ENCODE results near the gene KCND3.

KCND3 gene

GRCh38 chr1:111758373-111758772, 231.1 kb downstream of the KCND3 start:
- H3K4me3 ChIP-seq (ENCODE audit: low read depth in 1 of 2, low read length in 2 of 2), result no peak overlapping the region
- peaks cover 17% of the 10 kb centered on the region for H3K4me1 ChIP-seq (ENCODE audit: insufficient read depth, low read length)
- no peaks in the 10 kb centered on the region for H3K27me3 ChIP-seq (ENCODE audit: control insufficient read depth in 1 of 2, insufficient read depth in 2 of 2, low read length in 2 of 2)
- no peak overlapping the region for H3K9ac ChIP-seq (ENCODE audit: low read length)
- peaks cover 28% of the 10 kb centered on the region for H3K36me3 ChIP-seq (ENCODE audit: insufficient read depth, low read length)
- no peaks in the 10 kb centered on the region for H3K9me3 ChIP-seq (ENCODE audit: low read length)
- no peak overlapping the region for H3K27ac ChIP-seq (ENCODE audit: low read depth, low read length)

DNA sequence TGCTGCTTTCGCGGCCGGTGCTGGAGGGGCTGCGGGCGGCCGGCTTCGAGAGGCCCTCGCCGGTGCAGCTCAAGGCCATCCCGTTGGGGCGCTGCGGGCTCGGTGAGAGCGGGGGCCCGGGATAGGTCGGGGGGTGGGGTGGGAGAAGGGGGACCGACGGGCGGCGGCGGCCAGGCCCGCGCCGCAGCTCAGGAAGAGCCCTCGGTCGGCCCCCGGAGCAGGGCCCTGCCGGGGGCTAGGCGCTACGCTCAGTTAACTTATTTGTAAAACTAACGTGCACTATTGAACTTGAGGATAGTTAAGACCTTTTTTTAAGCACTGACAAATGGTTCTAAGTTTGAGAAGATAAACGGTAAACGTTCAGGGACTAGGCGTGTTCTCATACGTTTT, 233.3 kb downstream of the KCND3 start:
- Histone ChIP-seq H3K4me1 (ENCODE audit: insufficient read depth, low read length) (peaks cover 17% of the 10 kb centered on the region), H3K36me3 (ENCODE audit: insufficient read depth, low read length) (peaks cover 11% of the 10 kb centered on the region), H3K4me3 (ENCODE audit: low read depth in 1 of 2, low read length in 2 of 2) (peak overlapping the region; percentile 85 to 98), H3K9ac (ENCODE audit: low read length) (peak overlapping the region; percentile 86), H3K9me3 (ENCODE audit: low read length) (no peaks in the 10 kb centered on the region), H3K27me3 (ENCODE audit: control insufficient read depth in 1 of 2, insufficient read depth in 2 of 2, low read length in 2 of 2) (no peaks in the 10 kb centered on the region), H3K27ac (ENCODE audit: low read depth, low read length) (peak overlapping the region; percentile 90)

DNA sequence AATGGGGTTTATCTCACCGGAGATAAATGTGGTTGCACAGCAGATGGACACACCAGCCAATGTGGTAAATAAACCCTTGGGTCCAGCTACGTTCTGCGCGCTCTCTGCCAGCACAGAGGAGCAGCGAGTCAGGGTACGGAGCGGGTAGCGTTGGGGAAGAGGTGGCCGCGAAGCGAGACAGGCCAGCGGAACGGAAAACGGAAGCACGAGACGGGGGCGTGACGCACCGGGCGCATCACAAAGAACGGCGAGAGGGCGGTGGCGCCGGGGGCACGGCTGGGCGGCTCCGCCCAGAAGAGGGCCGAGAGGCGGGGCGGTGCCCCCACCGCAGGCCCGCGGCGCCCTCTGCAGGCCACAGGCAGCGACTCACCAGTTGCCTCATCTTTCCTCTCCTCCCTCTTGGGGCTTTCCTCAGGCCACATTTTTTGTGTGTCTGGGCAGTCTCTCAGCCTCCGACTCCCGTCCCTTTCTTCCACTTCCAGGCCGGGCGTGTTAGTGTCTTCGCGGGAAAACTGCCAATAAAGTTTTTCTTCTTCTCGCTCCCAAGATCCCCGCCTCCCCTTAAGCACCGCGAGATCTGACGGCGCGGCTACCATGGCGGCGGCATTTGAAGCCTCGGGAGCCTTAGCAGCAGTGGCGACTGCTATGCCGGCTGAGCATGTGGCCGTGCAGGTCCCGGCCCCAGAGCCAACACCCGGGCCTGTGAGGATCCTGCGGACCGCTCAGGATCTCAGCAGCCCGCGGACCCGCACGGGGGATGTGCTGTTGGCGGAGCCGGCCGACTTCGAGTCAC, 233.9 kb downstream of the KCND3 start, which contains the start of gene DDX20:
DDX20 (plus strand) TSS at position 571 of the 793 bp plus-strand sequence; CDS start at position 595, 24 bp downstream.
- Histone ChIP-seq H3K27ac (ENCODE audit: low read depth, low read length) (peak within 1 kb of the TSS; percentile 90), H3K27me3 (ENCODE audit: control insufficient read depth in 1 of 2, insufficient read depth in 2 of 2, low read length in 2 of 2) (no peaks in the 10 kb centered on the region), H3K9me3 (ENCODE audit: low read length) (no peaks in the 10 kb centered on the region), H3K9ac (ENCODE audit: low read length) (peak within 1 kb of the TSS; percentile 98), H3K4me1 (ENCODE audit: insufficient read depth, low read length) (peaks cover 21% of the 10 kb centered on the region), H3K4me3 (ENCODE audit: low read depth in 1 of 2, low read length in 2 of 2) (peak within 1 kb of the TSS; percentile 85 to 98), H3K36me3 (ENCODE audit: insufficient read depth, low read length) (peaks cover 5% of the 10 kb centered on the region)

DNA sequence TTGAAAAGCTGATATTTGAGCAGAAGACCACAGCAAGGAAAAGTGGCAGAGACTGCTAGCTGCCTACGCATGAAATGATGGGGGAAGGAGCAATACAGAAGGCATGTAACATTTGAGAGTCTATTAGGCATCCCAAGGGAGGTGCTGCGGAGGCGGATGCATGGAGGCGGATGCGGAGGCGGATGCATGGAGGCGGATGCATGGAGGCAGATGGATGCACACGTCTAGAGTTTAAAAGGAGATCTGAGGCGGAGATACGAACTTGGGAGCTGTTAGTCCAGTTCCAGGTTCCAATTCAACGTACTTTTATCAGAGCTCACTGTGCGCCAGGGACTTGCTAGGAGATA, 234.5 kb downstream of the KCND3 start:
- Histone ChIP-seq H3K9me3 (ENCODE audit: low read length) (no peaks in the 10 kb centered on the region), H3K27ac (ENCODE audit: low read depth, low read length) (peak overlapping the region; percentile 90), H3K9ac (ENCODE audit: low read length) (peak overlapping the region; percentile 98), H3K27me3 (ENCODE audit: control insufficient read depth in 1 of 2, insufficient read depth in 2 of 2, low read length in 2 of 2) (no peaks in the 10 kb centered on the region), H3K4me3 (ENCODE audit: low read depth in 1 of 2, low read length in 2 of 2) (peak overlapping the region; percentile 85 to 98), H3K36me3 (ENCODE audit: insufficient read depth, low read length) (peaks cover 3% of the 10 kb centered on the region), H3K4me1 (ENCODE audit: insufficient read depth, low read length) (peaks cover 24% of the 10 kb centered on the region)

- H3K27me3 ChIP-seq (ENCODE audit: control insufficient read depth in 1 of 2, insufficient read depth in 2 of 2, low read length in 2 of 2), result no peaks in the 10 kb centered on the region
- H3K36me3 ChIP-seq (ENCODE audit: insufficient read depth, low read length), result no peaks in the 10 kb centered on the region
- H3K27ac ChIP-seq (ENCODE audit: low read depth, low read length), result no peak overlapping the region
- H3K9me3 ChIP-seq (ENCODE audit: low read length), result no peaks in the 10 kb centered on the region
- H3K4me3 ChIP-seq (ENCODE audit: low read depth in 1 of 2, low read length in 2 of 2), result no peak overlapping the region
- peaks cover 22% of the 10 kb centered on the region for H3K4me1 ChIP-seq (ENCODE audit: insufficient read depth, low read length)
- H3K9ac ChIP-seq (ENCODE audit: low read length), result no peak overlapping the region
Observed at GRCh38 chr1:111751906-111752575, 237.4 kb downstream of the KCND3 start.

- Histone ChIP-seq H3K9ac (ENCODE audit: low read length) (no peak overlapping the region), H3K4me1 (ENCODE audit: insufficient read depth, low read length) (peaks cover 21% of the 10 kb centered on the region), H3K4me3 (ENCODE audit: low read depth in 1 of 2, low read length in 2 of 2) (no peak overlapping the region), H3K36me3 (ENCODE audit: insufficient read depth, low read length) (no peaks in the 10 kb centered on the region), H3K27me3 (ENCODE audit: control insufficient read depth in 1 of 2, insufficient read depth in 2 of 2, low read length in 2 of 2) (no peaks in the 10 kb centered on the region), H3K9me3 (ENCODE audit: low read length) (no peaks in the 10 kb centered on the region), H3K27ac (ENCODE audit: low read depth, low read length) (no peak overlapping the region)
Observed at GRCh38 chr1:111750856-111751255, 238.6 kb downstream of the KCND3 start.

DNA sequence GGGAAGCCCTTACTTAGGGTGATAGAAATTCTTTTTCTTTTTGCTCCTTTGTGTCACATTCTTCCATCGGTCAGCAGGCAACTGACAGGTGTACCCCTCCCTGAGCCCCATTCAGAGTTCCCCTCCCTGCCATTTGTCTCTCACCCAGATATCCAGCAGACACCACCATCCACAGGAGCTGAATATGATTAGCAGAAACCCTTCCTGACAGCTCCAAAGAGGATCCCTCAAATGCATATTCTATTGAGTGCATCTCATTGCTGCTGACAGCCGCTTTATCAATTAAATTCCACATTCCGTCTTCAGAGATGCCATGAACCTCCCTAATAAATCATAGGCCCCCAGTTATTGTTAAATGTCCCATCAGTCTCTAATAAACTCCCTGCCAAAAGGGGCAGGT, 239.8 kb downstream of the KCND3 start:
- H3K27ac ChIP-seq (ENCODE audit: low read depth, low read length), result no peak overlapping the region
- H3K9ac ChIP-seq (ENCODE audit: low read length), result no peak overlapping the region
- H3K4me3 ChIP-seq (ENCODE audit: low read depth in 1 of 2, low read length in 2 of 2), result no peak overlapping the region
- peaks cover 23% of the 10 kb centered on the region for H3K4me1 ChIP-seq (ENCODE audit: insufficient read depth, low read length)
- no peaks in the 10 kb centered on the region for H3K27me3 ChIP-seq (ENCODE audit: control insufficient read depth in 1 of 2, insufficient read depth in 2 of 2, low read length in 2 of 2)
- no peaks in the 10 kb centered on the region for H3K36me3 ChIP-seq (ENCODE audit: insufficient read depth, low read length)
- no peaks in the 10 kb centered on the region for H3K9me3 ChIP-seq (ENCODE audit: low read length)

DNA sequence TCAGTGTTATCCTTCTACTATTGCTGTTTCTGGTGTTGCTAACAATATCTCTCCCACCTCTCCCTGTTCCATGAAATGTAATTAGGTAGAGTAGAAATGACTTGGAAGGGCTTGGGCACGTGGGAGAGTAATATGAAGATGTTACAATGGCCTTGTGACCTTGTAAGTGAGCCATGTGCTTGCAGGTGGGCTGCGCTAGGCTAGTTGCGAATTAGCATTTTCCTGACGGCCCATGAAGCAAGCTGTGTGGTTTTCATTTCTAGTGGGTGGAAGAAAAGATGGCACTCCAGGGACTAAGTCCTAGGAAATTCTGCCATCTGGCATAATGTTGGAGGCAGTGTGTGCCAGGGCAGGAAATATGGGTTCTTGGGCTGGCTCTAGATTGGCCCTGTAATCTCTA, 241.5 kb downstream of the KCND3 start:
- H3K9ac ChIP-seq (ENCODE audit: low read length), result no peak overlapping the region
- H3K36me3 ChIP-seq (ENCODE audit: insufficient read depth, low read length), result no peaks in the 10 kb centered on the region
- no peaks in the 10 kb centered on the region for H3K9me3 ChIP-seq (ENCODE audit: low read length)
- H3K4me1 ChIP-seq (ENCODE audit: insufficient read depth, low read length), result peaks cover 20% of the 10 kb centered on the region
- no peak overlapping the region for H3K4me3 ChIP-seq (ENCODE audit: low read depth in 1 of 2, low read length in 2 of 2)
- H3K27ac ChIP-seq (ENCODE audit: low read depth, low read length), result no peak overlapping the region
- H3K27me3 ChIP-seq (ENCODE audit: control insufficient read depth in 1 of 2, insufficient read depth in 2 of 2, low read length in 2 of 2), result no peaks in the 10 kb centered on the region

DNA sequence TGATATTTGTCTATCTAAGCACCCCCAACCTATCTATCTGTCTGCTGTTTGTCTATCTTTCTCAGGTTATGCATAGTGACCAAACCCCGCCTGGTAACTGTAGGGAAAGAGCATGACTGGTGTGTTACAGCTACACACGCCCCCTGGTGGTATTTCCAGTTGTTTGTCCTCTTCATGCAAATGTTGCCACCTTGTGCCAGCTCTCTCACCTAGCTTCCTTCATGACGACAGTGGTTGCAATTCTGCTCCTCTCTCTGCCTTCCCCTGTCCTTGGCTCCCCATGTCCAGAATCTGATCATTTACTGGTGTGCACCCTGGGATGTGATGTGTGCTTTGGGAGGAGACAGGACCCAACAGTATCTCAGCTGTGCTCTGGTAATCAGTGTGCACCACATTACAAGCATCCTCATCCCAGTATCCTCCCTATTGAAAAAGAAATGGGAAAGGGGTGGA, 242.2 kb downstream of the KCND3 start:
- no peak overlapping the region for H3K4me3 ChIP-seq (ENCODE audit: low read depth in 1 of 2, low read length in 2 of 2)
- peaks cover 20% of the 10 kb centered on the region for H3K4me1 ChIP-seq (ENCODE audit: insufficient read depth, low read length)
- no peaks in the 10 kb centered on the region for H3K27me3 ChIP-seq (ENCODE audit: control insufficient read depth in 1 of 2, insufficient read depth in 2 of 2, low read length in 2 of 2)
- no peaks in the 10 kb centered on the region for H3K9me3 ChIP-seq (ENCODE audit: low read length)
- H3K36me3 ChIP-seq (ENCODE audit: insufficient read depth, low read length), result no peaks in the 10 kb centered on the region
- H3K9ac ChIP-seq (ENCODE audit: low read length), result no peak overlapping the region
- no peak overlapping the region for H3K27ac ChIP-seq (ENCODE audit: low read depth, low read length)

- Histone ChIP-seq H3K27me3 (ENCODE audit: control insufficient read depth in 1 of 2, insufficient read depth in 2 of 2, low read length in 2 of 2) (no peaks in the 10 kb centered on the region), H3K9ac (ENCODE audit: low read length) (no peak overlapping the region), H3K4me1 (ENCODE audit: insufficient read depth, low read length) (peaks cover 20% of the 10 kb centered on the region), H3K9me3 (ENCODE audit: low read length) (no peaks in the 10 kb centered on the region), H3K4me3 (ENCODE audit: low read depth in 1 of 2, low read length in 2 of 2) (no peak overlapping the region), H3K36me3 (ENCODE audit: insufficient read depth, low read length) (no peaks in the 10 kb centered on the region), H3K27ac (ENCODE audit: low read depth, low read length) (no peak overlapping the region)
Observed at GRCh38 chr1:111746614-111746999, 242.9 kb downstream of the KCND3 start.

GRCh38 chr1:111745675-111746613, 243.5 kb downstream of the KCND3 start:
- no peak overlapping the region for H3K9ac ChIP-seq (ENCODE audit: low read length)
- no peaks in the 10 kb centered on the region for H3K9me3 ChIP-seq (ENCODE audit: low read length)
- H3K27me3 ChIP-seq (ENCODE audit: control insufficient read depth in 1 of 2, insufficient read depth in 2 of 2, low read length in 2 of 2), result no peaks in the 10 kb centered on the region
- peaks cover 20% of the 10 kb centered on the region for H3K4me1 ChIP-seq (ENCODE audit: insufficient read depth, low read length)
- H3K36me3 ChIP-seq (ENCODE audit: insufficient read depth, low read length), result no peaks in the 10 kb centered on the region
- H3K27ac ChIP-seq (ENCODE audit: low read depth, low read length), result no peak overlapping the region
- no peak overlapping the region for H3K4me3 ChIP-seq (ENCODE audit: low read depth in 1 of 2, low read length in 2 of 2)

All from muscle layer of colon (tissue), 2 donors.